CD8-positive, alpha-beta memory T cell (primary cell): ENCODE data around the gene ANKS3. TPM values are rescaled to one million over a fixed set of nuclear protein-coding genes. Genes with fewer than 3 reads are reported as not detected.
A peak's percentile ranks its signal among the peaks of the same experiment; 100 is the strongest.

ENCODE experiments used
- CTCF ChIA-PET: fragments of 350-600 bp; sonication (Branson Sonifier 250); formaldehyde crosslinking; loops from one replicate; lab custom pipeline; 2021; ENCODE audit warnings: antibody characterized with exemption; lab: Charles Lee
- POLR2A ChIA-PET: fragments of 350-600 bp; sonication (Branson Sonifier 250); formaldehyde crosslinking; loops from one replicate; lab custom pipeline; 2021; ENCODE audit warnings: antibody characterized with exemption; lab: Charles Lee
- DNase-seq, 5 donors: peaks; one replicate each; pipeline versions ENCODE4 v3.0.0 to v3.0.0-alpha.2; 2020 to 2022; ENCODE audit warnings: mixed read lengths in 1 of 5
- H3K27ac ChIP-seq: one replicate; pipeline ENCODE4 v1.7.0; 2013; ENCODE audit warnings: low read depth, mild to moderate bottlenecking, low read length, moderate library complexity
- H3K27me3 ChIP-seq: 2 replicates; pipeline ENCODE4 v1.7.0; 2013; ENCODE audit warnings: low read length, mild to moderate bottlenecking; ENCODE audit not compliant: insufficient read depth, poor library complexity, severe bottlenecking
- H3K36me3 ChIP-seq: 2 replicates; pipeline ENCODE4 v1.7.0; 2013; ENCODE audit warnings: mild to moderate bottlenecking, low read length, moderate library complexity; ENCODE audit not compliant: insufficient read depth
- H3K4me1 ChIP-seq: 2 replicates; pipeline ENCODE4 v1.7.0; 2013; ENCODE audit warnings: mild to moderate bottlenecking, low read length, moderate library complexity; ENCODE audit not compliant: insufficient read depth
- H3K4me3 ChIP-seq: 2 replicates; pipeline ENCODE4 v1.7.0; 2013; ENCODE audit warnings: mild to moderate bottlenecking, low read length
- H3K9me3 ChIP-seq: 2 replicates; pipeline ENCODE4 v1.7.0; 2013; ENCODE audit warnings: mild to moderate bottlenecking, low read length
- H3K27ac Mint-ChIP-seq, 8 donors: one replicate each; pipeline ENCODE4 v1.8.0; 2020 to 2021; ENCODE audit warnings: mixed read lengths in 8 of 8, mild to moderate bottlenecking in 6 of 8, inconsistent platforms in 3 of 8, moderate library complexity in 3 of 8
- H3K27me3 Mint-ChIP-seq, 2 donors: one replicate each; pipeline ENCODE4 v1.8.0; 2020 to 2021; ENCODE audit warnings: mixed read lengths in 2 of 2, mild to moderate bottlenecking in 1 of 2, moderate library complexity in 1 of 2
- H3K36me3 Mint-ChIP-seq, 3 donors: one replicate each; pipeline ENCODE4 v1.8.0; 2020 to 2021; ENCODE audit warnings: mixed read lengths in 3 of 3, inconsistent platforms in 1 of 3, mild to moderate bottlenecking in 1 of 3
- H3K4me1 Mint-ChIP-seq, 3 donors: one replicate each; pipeline ENCODE4 v1.8.0; 2020 to 2021; ENCODE audit warnings: mixed read lengths in 3 of 3, inconsistent platforms in 1 of 3, mild to moderate bottlenecking in 1 of 3
- H3K4me3 Mint-ChIP-seq, 7 donors: one replicate each; pipeline ENCODE4 v1.8.0; 2020 to 2021; ENCODE audit warnings: mixed read lengths in 7 of 7, mild to moderate bottlenecking in 6 of 7, moderate library complexity in 4 of 7, inconsistent platforms in 2 of 7
- H3K9me3 Mint-ChIP-seq, 5 donors: one replicate each; pipeline ENCODE4 v1.8.0; 2020 to 2022; ENCODE audit warnings: mixed read lengths in 5 of 5, mild to moderate bottlenecking in 3 of 5, moderate library complexity in 2 of 5, inconsistent platforms in 1 of 5
- polyA plus RNA-seq: library from polyadenylated mRNA; unstranded; fragments of 300-500 nt; fragmentation: Illumina TruSeq; gene quantifications from one replicate; pipeline ENCODE4 v1.2.3, GENCODE V29; 2021
- total RNA-seq, 2 experiments: library from RNA; stranded (reverse); gene quantifications; one replicate each; pipeline ENCODE4 v1.2.3, GENCODE V29; 2021

ANKS3 gene
- total and polyA plus RNA-seq, 3 experiments from 2014 or later, result 4.3 to 18.5 (median 16.9) TPM

GRCh38 chr16:4684058-4684715 lies 49.9 kb downstream of the ANKS3 start:
- Mint-ChIP-seq H3K27ac (no peak overlapping the region), H3K9me3 (no peaks in the 10 kb centered on the region), H3K4me1 (peaks cover 0 to 3% (median 0%) of the 10 kb centered on the region in 3 donors), H3K36me3 (peaks cover 0 to 69% (median 2%) of the 10 kb centered on the region in 3 donors), H3K4me3 (no peak overlapping the region), H3K27me3 (no peaks in the 10 kb centered on the region)
- Histone ChIP-seq H3K27ac (no peak overlapping the region), H3K27me3 (no peaks in the 10 kb centered on the region), H3K9me3 (no peaks in the 10 kb centered on the region), H3K4me3 (no peak overlapping the region), H3K4me1 (no peaks in the 10 kb centered on the region), H3K36me3 (peaks cover 7% of the 10 kb centered on the region)
- POLR2A ChIA-PET, result no interaction called here
- DNase-seq, result no peak
- CTCF ChIA-PET, result interaction anchor here (1.3 to 1.7 kb wide), 2 partner anchors 9 to 60 kb away, joined by 3 to 5 read pairs; partner anchors contain the start of genes MGRN1 and NUDT16L1

DNA sequence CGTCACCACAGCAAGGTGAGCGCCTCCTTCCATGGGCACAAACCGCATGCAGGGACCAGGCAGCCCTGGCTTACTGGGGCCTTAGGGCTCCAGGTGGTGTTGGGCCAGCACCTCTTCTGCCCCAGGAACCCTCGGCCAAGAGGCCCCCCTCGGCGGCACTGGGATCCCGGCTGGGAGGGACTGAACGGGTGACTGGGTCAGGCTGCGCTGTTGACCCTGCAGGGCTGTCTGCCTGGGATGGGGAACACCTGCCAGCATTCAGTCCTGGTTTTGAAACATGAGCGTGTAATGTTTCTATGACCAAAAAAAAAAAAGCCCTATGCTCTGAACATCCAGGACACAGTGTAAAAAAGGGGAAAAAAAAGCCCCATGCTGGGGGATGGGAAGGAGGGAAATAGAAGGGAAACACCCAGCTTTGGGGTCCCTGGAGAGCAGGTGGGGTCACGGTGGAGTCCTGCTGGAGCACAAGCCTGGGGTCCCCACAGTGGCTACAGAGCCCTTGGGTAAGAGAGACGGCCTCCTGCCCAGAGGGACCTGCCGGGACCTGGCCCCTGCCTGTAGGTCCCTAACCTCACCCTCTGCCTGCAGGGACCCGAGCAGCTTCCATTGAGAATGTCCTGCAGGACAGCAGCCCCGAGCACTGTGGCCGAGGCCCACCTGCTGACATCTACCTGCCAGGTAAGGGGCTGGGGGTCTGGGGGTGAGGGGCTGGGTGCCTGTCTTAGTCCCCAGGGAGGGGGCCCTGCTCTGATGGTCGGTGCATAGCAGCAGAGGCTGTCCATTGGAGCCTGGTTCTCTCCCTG lies 50.6 kb downstream of the ANKS3 start:
- Histone ChIP-seq H3K27ac (no peak overlapping the region), H3K4me3 (no peak overlapping the region), H3K4me1 (no peaks in the 10 kb centered on the region), H3K27me3 (no peaks in the 10 kb centered on the region), H3K36me3 (peaks cover 7% of the 10 kb centered on the region), H3K9me3 (no peaks in the 10 kb centered on the region)
- Mint-ChIP-seq H3K4me1 (peaks cover 0 to 7% (median 0%) of the 10 kb centered on the region in 3 donors), H3K27ac (peak overlapping the region in 1 of 8 donors; percentile 44), H3K9me3 (no peaks in the 10 kb centered on the region), H3K36me3 (peaks cover 0 to 72% (median 2%) of the 10 kb centered on the region in 3 donors), H3K27me3 (no peaks in the 10 kb centered on the region), H3K4me3 (no peak overlapping the region)
- DNase-seq, result no peak
- ChIA-PET POLR2A (no interaction called here), CTCF (interaction anchor here (1.3 to 1.7 kb wide), 4 partner anchors 10 to 67 kb away, joined by 3 to 5 read pairs (median 4); partner anchors contain the start of genes MGRN1 and NUDT16L1)

- ChIA-PET POLR2A (no interaction called here), CTCF (interaction anchor here (1.4 to 1.7 kb wide), 3 partner anchors 11 to 66 kb away, joined by 3 to 5 read pairs (median 5); partner anchors contain the start of gene NUDT16L1)
- peaks cover 0 to 13% (median 3%) of the 10 kb centered on the region in 3 donors for H3K4me1 Mint-ChIP-seq
- H3K9me3 Mint-ChIP-seq, result no peaks in the 10 kb centered on the region
- peaks cover 7% of the 10 kb centered on the region for H3K36me3 ChIP-seq
- no peak overlapping the region for H3K4me3 Mint-ChIP-seq
- peak overlapping the region in 1 of 8 donors; percentile 44 for H3K27ac Mint-ChIP-seq
- H3K27me3 ChIP-seq, result no peaks in the 10 kb centered on the region
- H3K27ac ChIP-seq, result no peak overlapping the region
- no peak overlapping the region for H3K4me3 ChIP-seq
- peak in 1 of 5 donors; percentile 42 for DNase-seq
- no peaks in the 10 kb centered on the region for H3K27me3 Mint-ChIP-seq
- no peaks in the 10 kb centered on the region for H3K9me3 ChIP-seq
- H3K36me3 Mint-ChIP-seq, result peaks cover 0 to 71% (median 4%) of the 10 kb centered on the region in 3 donors
- no peaks in the 10 kb centered on the region for H3K4me1 ChIP-seq
Measured at GRCh38 chr16:4682616-4683254, 51.3 kb downstream of the ANKS3 start.

- no peaks in the 10 kb centered on the region for H3K27me3 ChIP-seq
- Mint-ChIP-seq H3K9me3 (no peaks in the 10 kb centered on the region), H3K36me3 (peaks cover 0 to 67% (median 4%) of the 10 kb centered on the region in 3 donors), H3K4me1 (peaks cover 1 to 19% (median 3%) of the 10 kb centered on the region in 3 donors), H3K27ac (no peak overlapping the region), H3K4me3 (no peak overlapping the region), H3K27me3 (no peaks in the 10 kb centered on the region)
- H3K4me1 ChIP-seq, result peaks cover 3% of the 10 kb centered on the region
- CTCF ChIA-PET, result interaction anchor here (1.4 to 1.7 kb wide), 3 partner anchors 12 to 65 kb away, joined by 3 to 5 read pairs (median 5); partner anchors contain the start of gene NUDT16L1
- no peak overlapping the region for H3K4me3 ChIP-seq
- no peak for DNase-seq
- H3K9me3 ChIP-seq, result no peaks in the 10 kb centered on the region
- H3K36me3 ChIP-seq, result peaks cover 7% of the 10 kb centered on the region
- POLR2A ChIA-PET, result no interaction called here
- H3K27ac ChIP-seq, result no peak overlapping the region
Measured at GRCh38 chr16:4682084-4682591, 51.9 kb downstream of the ANKS3 start.

GRCh38 chr16:4681471-4682083 lies 52.5 kb downstream of the ANKS3 start:
- H3K9me3 Mint-ChIP-seq, result no peaks in the 10 kb centered on the region
- no peak overlapping the region for H3K4me3 ChIP-seq
- DNase-seq, result peak in 1 of 5 donors; percentile 33
- H3K4me1 Mint-ChIP-seq, result peaks cover 7 to 24% (median 9%) of the 10 kb centered on the region in 3 donors
- H3K4me1 ChIP-seq, result peaks cover 8% of the 10 kb centered on the region
- ChIA-PET CTCF (interaction anchor here (1.4 to 1.6 kb wide), 2 partner anchors 14 to 65 kb away, joined by 3 to 5 read pairs; no protein-coding TSS in a partner anchor), POLR2A (no interaction called here)
- H3K36me3 ChIP-seq, result peaks cover 7% of the 10 kb centered on the region
- H3K27ac Mint-ChIP-seq, result peak overlapping the region in 2 of 8 donors; percentile 48 to 81
- peak overlapping the region in 2 of 7 donors; percentile 19 to 65 for H3K4me3 Mint-ChIP-seq
- no peak overlapping the region for H3K27ac ChIP-seq
- peaks cover 0 to 65% (median 4%) of the 10 kb centered on the region in 3 donors for H3K36me3 Mint-ChIP-seq
- H3K9me3 ChIP-seq, result no peaks in the 10 kb centered on the region
- H3K27me3 Mint-ChIP-seq, result no peaks in the 10 kb centered on the region
- no peaks in the 10 kb centered on the region for H3K27me3 ChIP-seq

DNA sequence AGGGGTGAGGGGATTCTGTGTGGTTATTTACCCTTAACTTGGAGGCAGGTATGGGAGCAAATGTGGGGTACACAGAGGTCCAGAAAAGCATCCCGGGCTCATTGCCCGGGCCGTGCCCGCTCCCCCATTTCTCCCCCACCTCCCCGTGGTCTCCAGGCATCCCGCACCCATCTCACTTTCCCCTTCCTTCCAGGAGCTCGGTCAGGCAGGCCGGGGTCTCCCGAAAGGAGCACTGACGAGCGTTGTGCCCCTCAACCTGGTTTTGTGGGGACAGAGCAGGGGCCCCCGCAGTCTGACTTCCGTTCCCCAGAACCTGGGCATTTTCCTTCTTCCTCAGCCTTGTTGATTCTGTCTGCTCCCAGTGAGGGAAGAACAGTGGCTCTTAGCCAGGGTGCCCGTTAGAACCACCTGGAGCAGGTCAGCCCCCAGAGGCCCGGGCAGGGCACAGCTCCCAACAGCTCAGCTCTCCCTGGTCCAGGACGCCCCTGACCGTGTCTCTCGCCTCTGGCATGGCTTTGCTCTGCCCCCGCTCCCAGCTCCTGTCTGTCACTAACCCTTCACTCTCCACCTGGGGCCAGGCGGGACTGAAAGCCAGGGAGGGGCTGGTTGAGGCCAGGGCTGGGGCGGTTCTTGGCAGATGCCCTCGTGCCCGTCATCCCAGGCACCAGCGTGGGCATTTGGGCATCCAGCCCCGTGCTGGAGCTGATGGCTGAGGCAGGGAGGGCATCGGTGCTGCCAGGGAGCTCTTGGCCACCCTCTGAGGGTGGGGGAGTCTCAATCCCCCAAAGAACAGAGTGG lies 53.2 kb downstream of the ANKS3 start:
- H3K9me3 Mint-ChIP-seq, result no peaks in the 10 kb centered on the region
- peaks cover 14 to 31% (median 16%) of the 10 kb centered on the region in 3 donors for H3K4me1 Mint-ChIP-seq
- Histone ChIP-seq H3K27ac (no peak overlapping the region), H3K27me3 (no peaks in the 10 kb centered on the region), H3K4me3 (no peak overlapping the region), H3K9me3 (no peaks in the 10 kb centered on the region), H3K36me3 (peaks cover 7% of the 10 kb centered on the region), H3K4me1 (peaks cover 16% of the 10 kb centered on the region)
- CTCF ChIA-PET, result no interaction called here
- H3K4me3 Mint-ChIP-seq, result no peak overlapping the region
- POLR2A ChIA-PET, result no interaction called here
- H3K27me3 Mint-ChIP-seq, result peaks cover 0 to 2% of the 10 kb centered on the region in 2 donors
- no peak for DNase-seq
- peak overlapping the region in 3 of 8 donors; percentile 60 to 90 (median 64) for H3K27ac Mint-ChIP-seq
- H3K36me3 Mint-ChIP-seq, result peaks cover 0 to 63% (median 4%) of the 10 kb centered on the region in 3 donors
